C4-2B (cell line): Measurements from ENCODE around the gene VPS33B.

Experiments
- CTCF ChIP-seq: fragments of 450-650 bp; conservative IDR thresholded peaks from 2 replicates; pipeline ENCODE4 v1.5.1; 2017; ENCODE audit warnings: mild to moderate bottlenecking
- ZFX ChIP-seq: fragments of 450-650 bp; IDR thresholded peaks from 2 replicates; pipeline ENCODE4 v1.6.1; 2017

GRCh38 chr15:90959028-90959595 is 63.3 kb downstream of the VPS33B start:
- TF ChIP-seq CTCF (no peak), ZFX (no peak)
